Activated naive CD4-positive, alpha-beta T cell treated with anti-CD3 and anti-CD28 coated beads for 36 hours (primary cell): ENCODE data around the gene MYZAP. TPM values are rescaled to one million over a fixed set of nuclear protein-coding genes. Genes with fewer than 3 reads are reported as not detected.

Experiments
- CTCF ChIA-PET: fragments of 350-600 bp; sonication (Branson Sonifier 250); formaldehyde crosslinking; loops from one replicate; lab custom pipeline; 2021; ENCODE audit warnings: antibody characterized with exemption; lab: Charles Lee
- DNase-seq: peaks from one replicate; pipeline ENCODE4 v3.0.0-alpha.2; 2020
- H3K27ac Mint-ChIP-seq: one replicate; pipeline ENCODE4 v1.8.0; 2021; ENCODE audit warnings: mild to moderate bottlenecking, mixed read lengths
- H3K27me3 Mint-ChIP-seq: one replicate; pipeline ENCODE4 v1.8.0; 2021; ENCODE audit warnings: low read depth, mixed read lengths
- H3K36me3 Mint-ChIP-seq: one replicate; pipeline ENCODE4 v1.8.0; 2021; ENCODE audit warnings: low read depth, mixed read lengths
- H3K4me1 Mint-ChIP-seq: one replicate; pipeline ENCODE4 v1.8.0; 2021; ENCODE audit warnings: low read depth, mixed read lengths
- H3K4me3 Mint-ChIP-seq: one replicate; pipeline ENCODE4 v1.8.0; 2021; ENCODE audit warnings: mild to moderate bottlenecking, moderate library complexity, mixed read lengths
- H3K9me3 Mint-ChIP-seq: one replicate; pipeline ENCODE4 v1.8.0; 2021; ENCODE audit warnings: mixed read lengths
- intact Hi-C: fragments of 100-400 bp; cut with micrococcal nuclease; formaldehyde crosslinking; loops from one replicate; pipeline ENCODE4 v1.15.1; 2023
- total RNA-seq, 2 experiments: library from RNA; stranded (reverse); gene quantifications; one replicate each; pipeline ENCODE4 v1.2.3, GENCODE V29; 2021

The MYZAP gene
- total RNA-seq, 2 experiments from 2014 or later, result 0.38 to 0.40 TPM

GRCh38 chr15:57583282-57583681 lies 8.4 kb upstream of the MYZAP start:
- H3K9me3 Mint-ChIP-seq, result peaks cover 12% of the 10 kb centered on the region
- no peak for DNase-seq
- peaks cover 20% of the 10 kb centered on the region for H3K4me1 Mint-ChIP-seq
- H3K36me3 Mint-ChIP-seq, result peaks cover 2% of the 10 kb centered on the region
- CTCF ChIA-PET, result no interaction called here
- no peaks in the 10 kb centered on the region for H3K27me3 Mint-ChIP-seq
- no peak overlapping the region for H3K27ac Mint-ChIP-seq
- intact Hi-C loops, result no loop called here
- H3K4me3 Mint-ChIP-seq, result no peak overlapping the region

GRCh38 chr15:57583720-57584119 lies 8.0 kb upstream of the MYZAP start:
- peaks cover 2% of the 10 kb centered on the region for H3K36me3 Mint-ChIP-seq
- H3K4me3 Mint-ChIP-seq, result no peak overlapping the region
- H3K4me1 Mint-ChIP-seq, result peaks cover 24% of the 10 kb centered on the region
- intact Hi-C loops, result no loop called here
- CTCF ChIA-PET, result interaction anchor here (0.6 kb wide), 1 partner anchor 467 kb away, joined by 5 read pairs; no protein-coding TSS in a partner anchor
- H3K27me3 Mint-ChIP-seq, result no peaks in the 10 kb centered on the region
- peaks cover 12% of the 10 kb centered on the region for H3K9me3 Mint-ChIP-seq
- no peak overlapping the region for H3K27ac Mint-ChIP-seq
- DNase-seq, result no peak

GRCh38 chr15:57586661-57587424 lies 4.9 kb upstream of the MYZAP start:
- no peak for DNase-seq
- CTCF ChIA-PET, result interaction anchor here (0.7 to 1.6 kb wide), 6 partner anchors 25 to 273 kb away, joined by 3 to 5 read pairs (median 4); partner anchors contain the start of gene POLR2M
- intact Hi-C loops, result loop anchor here (1.0 to 2.0 kb wide), 6 partner anchors 20 to 800 kb away; no protein-coding TSS in a partner anchor
- Mint-ChIP-seq H3K27me3 (peaks cover 6% of the 10 kb centered on the region), H3K4me3 (no peak overlapping the region), H3K4me1 (peaks cover 39% of the 10 kb centered on the region), H3K36me3 (peaks cover 2% of the 10 kb centered on the region), H3K9me3 (peaks cover 12% of the 10 kb centered on the region), H3K27ac (peak overlapping the region; percentile 78)

GRCh38 chr15:57589281-57589680 lies 2.4 kb upstream of the MYZAP start:
- Mint-ChIP-seq H3K27me3 (peaks cover 6% of the 10 kb centered on the region), H3K9me3 (no peaks in the 10 kb centered on the region), H3K27ac (no peak overlapping the region), H3K4me3 (no peak overlapping the region), H3K4me1 (peaks cover 44% of the 10 kb centered on the region), H3K36me3 (no peaks in the 10 kb centered on the region)
- no peak for DNase-seq
- intact Hi-C loops, result no loop called here
- CTCF ChIA-PET, result interaction anchor here (1.0 to 1.5 kb wide), 2 partner anchors 28 to 271 kb away, joined by 3 to 5 read pairs; no protein-coding TSS in a partner anchor

GRCh38 chr15:57589754-57590153 lies 1.9 kb upstream of the MYZAP start:
- H3K36me3 Mint-ChIP-seq, result no peaks in the 10 kb centered on the region
- CTCF ChIA-PET, result interaction anchor here (1.0 to 1.5 kb wide), 2 partner anchors 28 to 271 kb away, joined by 3 to 5 read pairs; no protein-coding TSS in a partner anchor
- H3K4me3 Mint-ChIP-seq, result no peak overlapping the region
- no peak overlapping the region for H3K27ac Mint-ChIP-seq
- no peaks in the 10 kb centered on the region for H3K9me3 Mint-ChIP-seq
- DNase-seq, result no peak
- H3K27me3 Mint-ChIP-seq, result peaks cover 6% of the 10 kb centered on the region
- H3K4me1 Mint-ChIP-seq, result peaks cover 44% of the 10 kb centered on the region
- intact Hi-C loops, result no loop called here

GRCh38 chr15:57591237-57591821 lies 375 bp upstream of the MYZAP start:
- Mint-ChIP-seq H3K9me3 (no peaks in the 10 kb centered on the region), H3K36me3 (no peaks in the 10 kb centered on the region), H3K27ac (no peak overlapping the region), H3K4me1 (peaks cover 43% of the 10 kb centered on the region), H3K4me3 (peak overlapping the region; percentile 70), H3K27me3 (peaks cover 6% of the 10 kb centered on the region)
- peak; percentile 38 for DNase-seq
- intact Hi-C loops, result no loop called here
- CTCF ChIA-PET, result no interaction called here

- CTCF ChIA-PET, result no interaction called here
- Mint-ChIP-seq H3K9me3 (no peaks in the 10 kb centered on the region), H3K36me3 (no peaks in the 10 kb centered on the region), H3K27me3 (peaks cover 6% of the 10 kb centered on the region), H3K27ac (no peak overlapping the region), H3K4me1 (peaks cover 33% of the 10 kb centered on the region), H3K4me3 (peak overlapping the region; percentile 53)
- intact Hi-C loops, result no loop called here
- DNase-seq, result no peak
Observed at GRCh38 chr15:57592426-57592825, 722 bp downstream of the MYZAP start.

- DNase-seq, result no peak
- no peak overlapping the region for H3K27ac Mint-ChIP-seq
- intact Hi-C loops, result no loop called here
- no peaks in the 10 kb centered on the region for H3K36me3 Mint-ChIP-seq
- H3K9me3 Mint-ChIP-seq, result no peaks in the 10 kb centered on the region
- CTCF ChIA-PET, result no interaction called here
- peaks cover 6% of the 10 kb centered on the region for H3K27me3 Mint-ChIP-seq
- H3K4me3 Mint-ChIP-seq, result peak overlapping the region; percentile 53
- H3K4me1 Mint-ChIP-seq, result peaks cover 27% of the 10 kb centered on the region
Observed at GRCh38 chr15:57592836-57593420, 1.2 kb downstream of the MYZAP start.

GRCh38 chr15:57594479-57594878 lies 2.8 kb downstream of the MYZAP start:
- peaks cover 6% of the 10 kb centered on the region for H3K27me3 Mint-ChIP-seq
- CTCF ChIA-PET, result no interaction called here
- no peak for DNase-seq
- H3K9me3 Mint-ChIP-seq, result no peaks in the 10 kb centered on the region
- H3K4me1 Mint-ChIP-seq, result peaks cover 13% of the 10 kb centered on the region
- intact Hi-C loops, result no loop called here
- no peak overlapping the region for H3K27ac Mint-ChIP-seq
- no peak overlapping the region for H3K4me3 Mint-ChIP-seq
- no peaks in the 10 kb centered on the region for H3K36me3 Mint-ChIP-seq

GRCh38 chr15:57595011-57595866 lies 3.5 kb downstream of the MYZAP start:
- Mint-ChIP-seq H3K4me1 (peaks cover 11% of the 10 kb centered on the region), H3K27ac (no peak overlapping the region), H3K9me3 (no peaks in the 10 kb centered on the region), H3K36me3 (no peaks in the 10 kb centered on the region), H3K27me3 (peaks cover 4% of the 10 kb centered on the region), H3K4me3 (no peak overlapping the region)
- DNase-seq, result no peak
- CTCF ChIA-PET, result no interaction called here
- intact Hi-C loops, result no loop called here

- no peaks in the 10 kb centered on the region for H3K9me3 Mint-ChIP-seq
- intact Hi-C loops, result no loop called here
- no peak overlapping the region for H3K27ac Mint-ChIP-seq
Observed at GRCh38 chr15:57596301-57596855, 4.7 kb downstream of the MYZAP start.

More at GRCh38 chr15:57596301-57596855, 4.7 kb downstream of the MYZAP start:
- no peak for DNase-seq
- Mint-ChIP-seq H3K4me1 (peaks cover 6% of the 10 kb centered on the region), H3K27me3 (peaks cover 1% of the 10 kb centered on the region), H3K36me3 (no peaks in the 10 kb centered on the region), H3K4me3 (no peak overlapping the region)
- CTCF ChIA-PET, result no interaction called here
